GM18870 (cell line): Measurements from ENCODE around the gene KRT37.
"Not testable (repeated sequence)": the region's sequence is repeated elsewhere in the genome, so short reads cannot be mapped to it uniquely, and the experiment has no call there.

ENCODE experiments used
- ATAC-seq: cut with Tn5 transposase; IDR thresholded peaks from one replicate; pipeline ENCODE4 v1.9.1; 2021; ENCODE audit warnings: moderate library complexity; ENCODE audit not compliant: unreplicated experiment

The KRT37 gene

DNA sequence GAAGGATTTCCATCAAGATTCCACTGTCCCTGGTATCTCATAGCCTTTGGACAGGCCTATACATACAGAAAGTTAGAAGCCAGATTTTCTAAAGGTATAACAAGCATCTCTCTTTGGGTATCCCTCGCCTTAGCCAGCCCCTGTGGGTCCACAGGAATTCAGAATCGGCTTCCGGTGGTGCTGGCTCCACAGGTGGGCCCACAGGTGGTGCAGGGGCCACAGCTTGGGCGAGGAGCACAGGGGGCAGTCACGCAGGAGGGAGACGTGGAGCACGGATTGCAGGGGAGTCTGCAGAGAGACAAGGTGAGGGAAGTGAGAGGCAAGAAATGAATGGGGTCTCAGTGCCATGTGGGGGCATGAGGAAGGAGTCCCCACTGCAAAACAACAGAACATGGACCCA is 12.9 kb upstream of the KRT37 start:
- ATAC-seq, result no peak

DNA sequence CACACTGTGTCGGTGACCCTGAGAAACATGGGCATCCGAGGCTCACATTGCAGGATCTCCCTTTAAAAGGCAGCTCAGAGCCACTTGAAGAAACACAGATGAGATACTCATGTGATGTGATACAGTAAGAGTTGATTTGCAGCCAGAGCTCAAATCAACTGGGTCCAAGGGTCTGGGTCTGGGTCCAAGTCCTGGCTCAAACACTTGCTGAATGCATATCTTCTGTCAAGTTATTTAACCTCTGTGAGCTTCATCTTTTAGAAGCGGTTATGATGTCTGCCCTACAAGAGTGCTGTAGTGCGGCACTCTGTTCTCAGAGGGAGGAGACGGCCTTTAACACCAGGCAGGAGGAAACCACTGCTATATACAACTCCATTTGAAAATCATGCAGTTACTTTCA is 10.0 kb upstream of the KRT37 start:
- no peak for ATAC-seq

DNA sequence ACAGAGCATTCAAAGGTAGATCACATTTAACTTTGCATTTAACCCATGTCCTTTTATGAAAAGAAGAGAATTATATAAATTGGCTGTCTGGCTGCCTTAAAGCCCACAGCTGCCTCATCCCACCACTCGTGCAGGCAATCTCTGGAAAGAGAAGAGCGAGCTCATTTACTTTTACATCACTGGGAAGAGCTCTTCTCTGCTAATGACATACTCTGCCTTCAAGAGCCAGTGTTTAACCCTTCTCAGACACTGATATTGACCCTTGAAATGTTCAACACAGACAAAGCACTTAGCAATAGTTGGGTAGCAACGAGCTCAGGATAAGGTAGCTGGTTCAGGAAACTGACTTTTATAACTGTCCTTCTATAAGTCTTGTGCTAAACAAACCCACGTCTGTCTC is 9.6 kb upstream of the KRT37 start:
- no peak for ATAC-seq

DNA sequence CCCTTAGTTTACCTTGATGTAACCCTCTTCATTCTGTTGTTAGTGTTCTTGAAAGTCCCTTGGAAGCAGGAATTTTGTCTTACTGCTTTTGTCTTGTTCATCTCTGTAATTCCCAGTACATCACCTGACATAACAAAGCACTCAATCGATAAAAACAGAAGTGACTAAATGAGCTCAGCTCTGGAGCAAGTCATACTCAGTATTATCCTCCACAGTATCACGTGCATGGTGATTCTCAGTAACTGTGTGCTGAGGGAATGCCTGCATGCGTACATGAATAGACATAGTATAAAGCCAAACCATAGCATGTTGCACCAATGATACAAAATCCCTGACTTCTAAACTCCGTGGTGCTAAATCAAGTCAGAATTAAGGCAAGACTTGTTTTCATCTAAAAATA is 9.2 kb upstream of the KRT37 start:
- ATAC-seq, result no peak

DNA sequence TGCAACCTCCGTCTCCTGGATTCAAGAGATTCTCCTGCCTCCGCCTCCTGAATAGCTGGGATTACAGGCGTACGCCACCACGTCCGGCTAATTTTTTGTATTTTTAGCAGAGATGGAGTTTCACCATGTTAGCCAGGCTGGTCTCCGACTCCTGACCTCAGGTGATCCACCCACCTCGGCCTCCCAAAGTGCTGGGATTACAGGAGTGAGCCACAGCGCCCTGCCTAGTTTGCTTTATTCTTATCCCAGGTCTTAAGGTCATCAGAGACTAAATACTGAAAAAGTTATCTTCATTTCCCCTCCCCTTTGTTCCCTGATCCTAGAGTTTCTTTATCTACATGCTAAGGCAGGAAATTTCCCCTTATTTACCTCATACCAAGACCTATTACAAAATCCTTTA is 6.0 kb upstream of the KRT37 start:
- not testable (repeated sequence) for ATAC-seq

DNA sequence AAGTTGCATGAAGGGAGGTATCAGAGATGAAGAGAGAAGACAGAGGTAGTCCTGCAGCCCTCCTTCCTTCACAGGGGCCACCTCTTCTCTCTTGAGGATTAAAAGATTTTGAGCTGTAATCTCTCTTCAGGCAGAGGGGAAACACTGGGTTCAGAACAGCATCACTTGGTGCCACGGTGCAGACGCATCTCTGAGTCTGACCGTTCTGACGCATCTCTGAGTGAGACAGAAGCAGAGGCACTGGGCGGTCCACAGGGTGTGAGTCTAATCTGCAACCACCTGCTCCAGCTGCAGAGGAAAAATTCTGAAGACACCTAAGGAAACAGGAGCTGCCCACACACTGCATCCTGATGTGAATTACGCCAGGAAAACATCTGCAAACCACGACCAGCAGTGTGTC is 5.3 kb upstream of the KRT37 start:
- ATAC-seq, result no peak

DNA sequence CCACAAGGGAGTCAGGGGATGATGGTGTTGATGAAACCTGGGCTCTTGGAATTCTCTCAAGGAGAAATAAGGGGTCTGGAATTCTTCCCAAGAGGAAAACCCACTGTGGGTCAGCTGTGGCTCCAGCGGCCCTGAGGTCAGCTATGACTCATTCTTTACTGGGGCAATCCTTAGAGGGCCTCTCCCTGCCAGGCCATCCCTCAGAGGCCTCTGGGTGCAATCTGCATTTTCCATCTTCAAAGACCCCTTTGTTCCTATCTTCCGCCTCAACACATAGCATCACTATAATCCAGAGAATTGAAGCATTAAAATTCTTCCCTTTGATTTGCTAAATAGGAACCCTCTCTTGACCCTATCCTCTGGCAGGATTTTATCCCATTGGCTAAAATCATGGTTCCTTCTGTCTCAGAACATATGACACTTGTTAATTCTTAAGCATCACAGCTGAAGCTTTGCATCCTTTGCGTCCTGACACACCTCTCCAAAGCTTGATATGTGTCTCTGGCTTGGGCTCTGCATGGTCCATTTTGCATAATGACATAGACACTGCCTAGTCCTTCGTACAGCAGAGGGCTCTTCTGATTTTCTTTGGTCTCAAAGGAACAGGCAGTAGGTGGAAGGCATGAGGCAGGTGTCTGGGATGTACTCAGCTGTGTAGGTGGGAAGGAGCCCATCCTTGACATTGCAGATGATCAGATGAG is 4.4 kb upstream of the KRT37 start:
- ATAC-seq, result no peak

DNA sequence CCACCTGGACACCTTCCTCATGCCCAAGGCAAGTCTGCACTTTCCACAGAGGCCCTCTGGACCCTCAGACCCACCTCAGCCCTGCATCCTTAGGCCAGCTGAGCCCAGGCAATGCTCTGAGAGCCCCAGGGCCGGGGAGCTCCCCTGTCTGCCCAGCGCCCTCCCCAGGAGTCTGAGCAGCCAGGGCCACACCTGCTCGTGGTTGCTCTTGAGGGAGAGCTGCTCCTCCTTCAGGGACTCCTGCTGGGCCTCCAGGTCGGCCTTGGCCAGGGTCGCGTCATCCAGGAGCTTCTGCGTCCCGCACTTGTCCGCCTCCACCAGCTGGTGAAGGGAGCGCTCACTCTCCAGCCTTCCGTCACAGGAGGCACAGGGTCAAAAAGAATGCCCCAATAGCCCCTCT is 1.8 kb downstream of the KRT37 start:
- ATAC-seq, result not testable (repeated sequence)

DNA sequence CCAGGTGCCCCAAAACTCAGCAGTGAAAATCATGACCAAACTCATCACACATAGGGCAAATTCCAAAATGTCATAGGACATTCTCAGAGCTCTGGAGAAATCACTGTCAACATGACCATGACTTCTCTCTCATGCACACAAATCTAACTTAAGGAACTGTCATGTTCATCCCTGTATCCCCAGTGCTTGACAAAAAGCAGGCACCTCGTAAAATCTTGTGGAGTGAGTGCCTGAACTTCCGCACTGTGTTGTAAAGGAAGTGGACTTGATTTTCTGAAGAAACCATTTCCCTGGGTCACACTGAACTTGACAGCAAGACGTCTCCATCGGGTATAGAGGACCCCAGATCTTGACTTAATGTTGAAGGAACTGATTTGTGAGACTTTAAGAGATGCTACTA is 2.8 kb downstream of the KRT37 start:
- no peak for ATAC-seq

DNA sequence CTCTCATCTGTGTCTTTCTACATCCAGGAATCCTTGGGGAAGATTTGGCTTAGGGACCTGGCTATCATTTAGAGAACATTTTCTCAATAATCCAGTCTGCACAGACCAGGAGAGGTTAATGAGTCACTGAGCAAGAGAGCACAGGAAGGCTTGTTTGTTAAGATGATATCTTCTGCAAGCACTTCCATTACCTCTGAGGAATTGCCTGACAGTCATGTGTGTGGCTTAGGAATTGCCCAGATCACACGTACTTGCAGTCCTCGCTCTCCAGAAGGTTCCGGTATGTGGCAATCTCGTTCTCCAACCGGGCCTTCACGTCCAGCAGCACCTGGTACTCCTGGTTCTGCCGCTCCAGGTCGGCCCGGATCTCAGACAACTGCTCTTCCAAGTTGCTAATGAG is 3.3 kb downstream of the KRT37 start:
- ATAC-seq, result no peak

DNA sequence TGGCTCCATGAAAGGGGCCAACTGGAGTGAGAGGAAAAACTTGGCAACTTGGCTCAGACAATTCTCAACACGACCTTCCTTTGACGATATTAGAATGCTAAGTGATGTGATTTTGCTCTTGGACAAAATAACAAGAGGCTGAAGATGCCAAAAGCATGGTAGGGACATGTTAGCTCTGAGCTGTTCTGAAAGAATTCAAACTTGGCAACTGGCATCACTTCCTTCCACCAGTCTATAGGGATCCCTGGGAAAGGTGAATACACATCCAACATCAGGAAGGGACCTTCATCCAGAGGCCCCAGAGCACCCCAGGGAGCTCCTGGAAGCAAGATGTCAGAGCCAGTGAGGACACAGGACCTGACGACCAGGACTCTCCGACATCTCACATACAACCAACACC is 4.3 kb downstream of the KRT37 start:
- ATAC-seq, result no peak

DNA sequence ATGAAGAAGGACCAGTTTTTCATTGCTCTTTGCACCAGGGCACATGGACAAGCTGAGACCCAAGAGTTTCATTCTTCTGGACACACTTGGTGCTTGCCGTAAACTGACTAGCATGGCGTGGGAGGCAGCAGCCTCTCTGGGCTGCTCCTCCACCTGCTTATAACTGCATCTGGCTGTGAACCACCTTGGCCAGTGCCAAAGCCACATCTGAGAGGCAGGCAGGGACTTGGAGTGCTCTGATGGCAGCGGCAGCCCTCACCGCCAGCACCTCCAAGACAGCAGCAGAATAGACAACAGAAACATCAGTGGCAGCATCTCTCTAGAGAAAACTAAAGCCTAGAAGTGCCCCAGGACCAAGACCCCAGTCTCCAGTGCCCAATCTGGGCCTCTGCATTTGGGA is 4.7 kb downstream of the KRT37 start:
- no peak for ATAC-seq

DNA sequence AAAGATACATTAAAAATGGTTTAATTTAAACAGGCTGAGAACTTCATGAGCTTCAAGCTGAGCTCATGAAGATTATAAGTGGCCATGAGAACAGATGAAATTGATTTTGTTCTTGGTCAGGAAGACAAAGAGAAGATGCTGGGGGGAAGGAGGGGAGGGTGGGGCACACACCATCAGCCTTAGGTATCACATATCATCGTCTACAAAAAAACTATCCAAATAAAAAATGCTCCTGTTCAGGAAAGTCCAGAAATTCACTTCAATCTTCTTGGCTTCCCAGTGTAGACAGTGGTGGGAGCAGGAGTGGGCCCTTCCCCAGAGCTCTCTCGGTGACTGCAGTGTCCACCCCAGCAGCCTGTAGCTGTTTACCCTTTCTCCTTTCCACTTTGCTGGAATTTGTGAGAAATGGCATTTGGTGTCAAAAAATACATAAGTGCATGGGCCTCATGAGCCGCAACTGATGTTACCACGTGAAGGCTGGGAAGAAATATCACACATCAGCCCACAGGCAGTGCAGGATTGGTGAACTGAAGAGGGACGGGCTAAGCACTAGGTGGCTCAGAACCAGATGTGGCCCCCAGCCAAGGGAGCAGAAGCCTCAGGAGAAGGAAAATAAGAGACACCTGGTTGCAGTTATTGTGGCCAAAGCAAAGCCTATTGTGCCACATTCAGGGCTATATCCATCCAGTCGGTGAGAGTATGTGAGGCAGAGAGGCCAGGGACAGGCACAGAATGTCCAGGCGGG is 6.1 kb downstream of the KRT37 start:
- ATAC-seq, result no peak

DNA sequence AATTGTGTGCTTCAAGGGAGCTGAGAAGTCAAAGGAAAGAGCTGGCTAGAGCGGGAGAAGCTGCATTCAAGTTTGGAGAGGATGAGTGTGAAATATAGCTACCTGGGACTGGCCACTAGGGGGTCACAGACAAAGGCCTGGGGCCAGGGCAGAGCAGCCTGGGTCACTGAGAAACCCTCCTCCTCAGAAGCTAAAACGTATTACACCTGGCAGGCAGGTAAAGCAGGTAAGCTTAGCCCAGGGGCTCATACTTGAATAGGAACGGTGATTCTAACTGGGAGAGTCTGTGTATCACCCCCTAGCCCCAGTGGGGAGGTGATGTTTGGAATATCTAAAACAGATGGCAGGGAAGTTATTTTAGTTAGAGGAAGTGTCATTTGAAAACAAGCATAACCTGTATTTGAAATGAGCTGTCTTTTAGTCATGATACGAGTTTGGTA is 6.8 kb downstream of the KRT37 start:
- ATAC-seq, result no peak

DNA sequence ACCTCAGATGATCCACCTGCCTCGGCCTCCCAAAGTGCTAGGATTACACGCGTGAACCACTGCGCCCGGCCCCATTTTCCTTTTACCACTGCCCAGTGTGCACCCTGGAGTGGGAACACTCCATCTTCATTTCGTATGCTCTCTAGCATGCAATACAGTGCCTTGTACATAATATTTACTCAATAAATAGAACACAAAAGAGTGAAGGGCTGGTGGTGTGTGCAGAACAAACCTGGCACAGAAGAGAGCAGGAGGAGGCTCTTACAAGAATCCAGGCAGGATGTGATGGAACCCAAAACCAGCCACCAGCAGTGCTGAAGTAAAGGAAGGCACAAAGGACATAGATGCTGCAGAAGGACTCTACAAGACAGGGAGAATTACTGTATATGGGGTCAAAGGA is 7.3 kb downstream of the KRT37 start:
- ATAC-seq, result no peak

DNA sequence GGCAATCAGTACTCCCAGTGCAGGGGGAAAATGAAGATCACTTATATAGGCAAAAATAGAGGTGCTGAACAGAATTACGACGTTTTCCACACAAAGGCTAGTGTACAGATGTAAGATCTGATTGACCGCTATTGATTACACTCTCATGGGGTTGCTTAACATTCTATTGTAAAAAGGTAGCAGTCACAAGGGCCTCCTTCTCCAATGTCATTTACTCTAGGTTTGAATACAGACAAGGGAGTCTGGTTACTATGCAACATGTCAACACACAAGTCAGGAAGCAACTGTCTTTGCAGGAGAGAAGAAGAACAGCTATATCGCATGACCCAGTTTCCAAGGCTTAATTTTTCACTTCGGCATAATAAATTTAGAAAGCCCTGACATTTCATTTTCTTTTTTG is 7.9 kb downstream of the KRT37 start:
- ATAC-seq, result no peak

DNA sequence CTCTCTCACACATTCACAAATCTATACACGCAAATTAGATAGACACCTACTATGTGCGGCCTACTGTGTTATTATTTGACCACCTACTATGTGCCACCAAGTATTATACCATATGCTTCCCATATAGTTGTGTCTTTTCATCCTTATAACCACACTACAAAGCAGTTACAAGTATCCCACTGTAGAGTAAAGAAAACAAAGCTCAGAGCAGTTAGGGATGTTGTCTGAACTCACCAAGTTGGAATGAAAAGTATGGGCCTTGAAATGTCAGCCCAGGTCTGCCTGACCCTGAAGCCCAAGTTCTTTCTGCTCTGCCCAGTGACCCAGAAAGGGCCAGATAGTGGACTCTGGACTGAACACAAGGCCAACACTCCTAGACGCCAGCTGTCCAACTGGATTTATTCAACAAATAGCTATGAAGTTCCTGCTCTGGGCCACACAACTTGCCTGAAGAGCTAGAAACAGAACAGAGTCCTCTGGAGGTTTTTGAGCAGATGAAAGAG is 8.5 kb downstream of the KRT37 start:
- ATAC-seq, result no peak

DNA sequence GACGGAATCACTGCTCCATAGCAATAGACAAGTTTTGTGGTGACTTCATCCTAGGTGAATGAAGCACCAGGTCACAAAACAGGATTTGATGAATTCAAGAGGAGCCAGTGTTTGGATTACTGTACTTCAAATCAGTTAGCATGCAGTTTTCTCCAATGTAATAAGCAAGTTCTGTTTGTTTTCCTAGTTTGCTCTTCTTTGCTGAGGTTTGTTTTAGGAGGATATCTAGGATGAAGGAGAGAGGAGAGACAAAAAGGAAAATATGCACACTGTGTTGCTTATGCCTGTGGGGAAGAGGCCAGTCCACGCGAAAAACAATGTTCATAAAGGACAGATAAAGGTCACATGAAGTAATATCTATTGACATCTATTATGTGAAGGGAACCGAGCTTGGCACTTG is 9.0 kb downstream of the KRT37 start:
- no peak for ATAC-seq

DNA sequence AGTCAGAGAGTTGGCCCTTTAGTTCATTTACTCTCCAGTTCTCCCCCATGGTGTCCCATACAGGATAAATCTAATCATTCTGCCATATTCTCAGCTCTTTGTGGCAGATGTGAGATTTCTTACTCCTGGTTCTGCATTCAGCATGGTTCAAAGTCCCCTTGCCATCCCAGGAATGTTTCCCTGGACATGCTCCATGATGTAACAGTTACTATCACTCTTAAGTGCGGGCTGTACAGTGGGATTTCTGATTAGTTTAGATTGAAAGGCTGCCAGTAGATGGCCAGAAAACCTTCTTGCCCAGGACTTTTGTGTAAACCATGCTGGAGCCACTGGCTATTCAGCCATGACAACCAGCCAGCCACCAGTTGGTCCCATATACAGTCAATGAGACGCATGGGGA is 10.4 kb downstream of the KRT37 start:
- no peak for ATAC-seq

DNA sequence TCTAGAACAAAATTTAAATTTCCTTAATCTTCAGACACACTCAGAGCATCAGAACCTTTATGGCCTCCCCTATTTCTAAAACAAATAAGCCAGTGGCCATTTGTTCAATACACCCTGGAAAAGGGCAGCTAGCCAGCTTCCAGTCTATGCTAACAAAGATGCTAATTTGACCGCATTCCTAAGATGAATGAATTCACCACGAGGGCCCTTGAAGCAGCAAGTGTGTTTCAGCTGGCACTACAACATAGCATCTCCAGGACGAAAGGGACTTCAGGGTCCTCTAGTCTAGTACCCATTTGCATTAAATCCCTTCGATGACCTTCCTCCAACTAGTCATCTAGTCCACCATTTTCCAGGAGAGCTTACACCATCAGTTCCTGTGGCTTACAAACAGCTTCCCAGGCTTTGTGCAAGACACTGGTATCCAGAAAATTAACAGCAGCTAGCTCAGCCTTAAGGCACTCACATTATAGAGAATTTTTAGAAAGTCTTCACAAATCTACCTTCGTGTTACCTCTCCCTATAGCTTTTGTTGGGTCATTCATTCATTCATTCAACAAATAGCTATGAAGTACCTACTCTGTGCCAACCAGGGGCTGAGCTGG is 10.9 kb downstream of the KRT37 start:
- ATAC-seq, result no peak

DNA sequence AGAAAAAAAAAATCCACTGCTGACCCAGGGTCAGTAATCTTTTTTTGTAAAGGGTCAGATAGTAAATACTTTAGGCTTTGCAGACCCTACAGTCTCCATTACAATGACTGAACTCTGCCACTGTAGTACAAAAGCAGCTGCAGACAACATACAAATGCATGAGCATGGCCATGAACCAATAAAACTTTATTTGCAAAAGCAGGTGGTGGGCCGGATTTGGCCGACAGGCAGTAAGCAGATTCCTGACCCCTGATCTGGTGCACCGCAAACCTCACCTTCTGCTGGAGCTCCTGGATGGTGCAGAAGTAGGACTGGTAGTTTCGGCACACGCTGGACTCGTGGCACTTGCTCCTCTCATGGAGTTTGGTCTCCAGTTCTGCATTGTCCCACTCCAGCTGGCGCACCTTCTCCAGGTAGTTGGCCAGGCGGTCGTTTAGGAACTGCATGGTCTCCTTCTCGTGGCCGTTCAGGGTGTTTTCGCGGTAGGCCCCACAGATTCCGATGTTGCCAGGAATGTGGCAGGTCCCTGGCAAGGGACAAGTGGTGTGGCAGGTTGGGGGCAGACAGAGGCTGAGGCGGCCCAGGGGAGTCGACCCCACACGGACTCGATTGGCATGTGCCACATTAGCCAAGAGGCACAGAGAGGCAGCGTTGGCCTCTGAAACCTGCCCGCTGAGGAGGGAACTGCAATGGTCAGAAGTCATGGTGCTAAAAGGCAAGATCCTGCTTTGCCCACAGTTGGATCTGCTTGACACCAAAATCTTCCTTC is 13.1 kb downstream of the KRT37 start:
- ATAC-seq, result no peak
